Neural progenitor cell (in vitro differentiated cells): Measurements from ENCODE around the gene CAPG.

Experiments
- EZH2 ChIP-seq: fragments of 200-600 bp; sonication (generic); IDR thresholded peaks from 2 replicates; pipeline ENCODE4 v1.6.1; 2017; ENCODE audit warnings: antibody characterized with exemption, mild to moderate bottlenecking, moderate library complexity
- EZH2phosphoT487 ChIP-seq: fragments of 200-600 bp; sonication (generic); IDR thresholded peaks from 2 replicates; pipeline ENCODE4 v1.6.1; 2017; ENCODE audit warnings: antibody characterized with exemption
- TF ChIP-seq, protein P1 (sequence below): fragments of 200-600 bp; sonication (generic); IDR thresholded peaks from 2 replicates; pipeline ENCODE4 v1.5.1; 2017; ENCODE audit warnings: antibody characterized with exemption, mild to moderate bottlenecking

DNA sequence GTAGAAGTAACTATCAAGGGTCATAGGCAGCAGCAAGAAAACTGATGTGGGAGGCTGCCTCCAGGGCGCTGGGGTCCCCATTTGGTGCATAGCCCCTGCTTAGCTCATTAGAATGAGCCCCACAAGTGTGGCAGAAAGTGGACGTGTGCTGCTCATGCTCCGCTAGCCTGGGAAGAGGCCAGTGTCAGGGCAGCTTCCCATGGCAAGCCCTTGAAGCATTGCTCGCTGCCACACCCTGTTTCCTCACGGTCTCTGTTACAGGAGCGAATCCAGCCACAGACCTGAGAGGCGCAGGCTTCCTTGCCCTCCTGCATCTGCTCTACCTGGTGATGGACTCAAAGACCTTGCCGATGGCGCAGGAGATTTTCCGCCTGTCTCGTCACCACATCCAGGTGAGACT, 33.1 kb downstream of the CAPG start:
- TF ChIP-seq EZH2: no peak
- TF ChIP-seq, protein P1, sequence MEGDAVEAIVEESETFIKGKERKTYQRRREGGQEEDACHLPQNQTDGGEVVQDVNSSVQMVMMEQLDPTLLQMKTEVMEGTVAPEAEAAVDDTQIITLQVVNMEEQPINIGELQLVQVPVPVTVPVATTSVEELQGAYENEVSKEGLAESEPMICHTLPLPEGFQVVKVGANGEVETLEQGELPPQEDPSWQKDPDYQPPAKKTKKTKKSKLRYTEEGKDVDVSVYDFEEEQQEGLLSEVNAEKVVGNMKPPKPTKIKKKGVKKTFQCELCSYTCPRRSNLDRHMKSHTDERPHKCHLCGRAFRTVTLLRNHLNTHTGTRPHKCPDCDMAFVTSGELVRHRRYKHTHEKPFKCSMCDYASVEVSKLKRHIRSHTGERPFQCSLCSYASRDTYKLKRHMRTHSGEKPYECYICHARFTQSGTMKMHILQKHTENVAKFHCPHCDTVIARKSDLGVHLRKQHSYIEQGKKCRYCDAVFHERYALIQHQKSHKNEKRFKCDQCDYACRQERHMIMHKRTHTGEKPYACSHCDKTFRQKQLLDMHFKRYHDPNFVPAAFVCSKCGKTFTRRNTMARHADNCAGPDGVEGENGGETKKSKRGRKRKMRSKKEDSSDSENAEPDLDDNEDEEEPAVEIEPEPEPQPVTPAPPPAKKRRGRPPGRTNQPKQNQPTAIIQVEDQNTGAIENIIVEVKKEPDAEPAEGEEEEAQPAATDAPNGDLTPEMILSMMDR: no peak
- TF ChIP-seq EZH2phosphoT487: no peak
